Kidney epithelial cell (primary cell): ENCODE results near the gene GLT8D1. TPM values are rescaled to one million over a fixed set of nuclear protein-coding genes. Genes with fewer than 3 reads are reported as not detected.

Experiments
- DNase-seq: peaks from one replicate; pipeline ENCODE4 v3.0.0-alpha.2; 2010; ENCODE audit warnings: low read depth
- H3K27me3 ChIP-seq: 2 replicates; pipeline ENCODE4 v1.6.0; 2011; ENCODE audit warnings: low read length; ENCODE audit not compliant: control insufficient read depth, insufficient read depth
- H3K36me3 ChIP-seq: 2 replicates; pipeline ENCODE4 v1.5.1; 2011; ENCODE audit warnings: low read length; ENCODE audit not compliant: control insufficient read depth, insufficient read depth
- H3K4me3 ChIP-seq: 2 replicates; pipeline ENCODE4 v1.5.1; 2011; ENCODE audit warnings: low read depth, mild to moderate bottlenecking, control low read depth, low read length
- total RNA-seq: library from RNA; depleted of rRNA; stranded (reverse); fragments of >200 nt; gene quantifications from 2 replicates; pipeline ENCODE4 v1.2.3, GENCODE V29; 2015
- TF ChIP-seq, protein P1 (sequence below): IDR thresholded peaks from 2 replicates; pipeline ENCODE4 v1.5.1; 2011; ENCODE audit warnings: mild to moderate bottlenecking, moderate library complexity, low read length, control low read depth, inconsistent platforms; ENCODE audit not compliant: insufficient read depth, poor library complexity, severe bottlenecking

Gene GLT8D1
- total RNA-seq, 1 donor from 2014 or later = 40.9 TPM

DNA sequence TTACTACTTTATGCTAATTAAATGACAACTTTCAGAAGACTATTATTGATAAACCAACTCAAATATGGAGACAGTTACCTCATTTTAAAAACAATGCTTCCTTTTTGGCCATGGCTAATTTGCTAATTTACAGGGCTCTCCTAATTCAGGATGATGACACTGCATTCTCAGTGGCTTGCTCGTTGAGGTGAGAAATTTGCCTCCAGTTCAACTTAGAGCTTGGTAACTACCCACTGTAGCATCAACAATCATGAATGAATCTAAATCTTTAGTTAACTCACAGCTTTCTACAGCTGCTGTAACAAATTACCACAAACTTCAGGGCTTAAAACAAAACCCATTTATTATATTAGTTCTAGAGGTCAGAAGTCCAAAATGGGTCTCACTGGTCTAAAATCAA, 33.9 kb downstream of the GLT8D1 start:
- no peak for DNase-seq
- H3K36me3 ChIP-seq = peaks cover 1% of the 10 kb centered on the region
- H3K4me3 ChIP-seq = no peak overlapping the region
- no peaks in the 10 kb centered on the region for H3K27me3 ChIP-seq
- TF ChIP-seq, protein P1, sequence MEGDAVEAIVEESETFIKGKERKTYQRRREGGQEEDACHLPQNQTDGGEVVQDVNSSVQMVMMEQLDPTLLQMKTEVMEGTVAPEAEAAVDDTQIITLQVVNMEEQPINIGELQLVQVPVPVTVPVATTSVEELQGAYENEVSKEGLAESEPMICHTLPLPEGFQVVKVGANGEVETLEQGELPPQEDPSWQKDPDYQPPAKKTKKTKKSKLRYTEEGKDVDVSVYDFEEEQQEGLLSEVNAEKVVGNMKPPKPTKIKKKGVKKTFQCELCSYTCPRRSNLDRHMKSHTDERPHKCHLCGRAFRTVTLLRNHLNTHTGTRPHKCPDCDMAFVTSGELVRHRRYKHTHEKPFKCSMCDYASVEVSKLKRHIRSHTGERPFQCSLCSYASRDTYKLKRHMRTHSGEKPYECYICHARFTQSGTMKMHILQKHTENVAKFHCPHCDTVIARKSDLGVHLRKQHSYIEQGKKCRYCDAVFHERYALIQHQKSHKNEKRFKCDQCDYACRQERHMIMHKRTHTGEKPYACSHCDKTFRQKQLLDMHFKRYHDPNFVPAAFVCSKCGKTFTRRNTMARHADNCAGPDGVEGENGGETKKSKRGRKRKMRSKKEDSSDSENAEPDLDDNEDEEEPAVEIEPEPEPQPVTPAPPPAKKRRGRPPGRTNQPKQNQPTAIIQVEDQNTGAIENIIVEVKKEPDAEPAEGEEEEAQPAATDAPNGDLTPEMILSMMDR = no peak

DNA sequence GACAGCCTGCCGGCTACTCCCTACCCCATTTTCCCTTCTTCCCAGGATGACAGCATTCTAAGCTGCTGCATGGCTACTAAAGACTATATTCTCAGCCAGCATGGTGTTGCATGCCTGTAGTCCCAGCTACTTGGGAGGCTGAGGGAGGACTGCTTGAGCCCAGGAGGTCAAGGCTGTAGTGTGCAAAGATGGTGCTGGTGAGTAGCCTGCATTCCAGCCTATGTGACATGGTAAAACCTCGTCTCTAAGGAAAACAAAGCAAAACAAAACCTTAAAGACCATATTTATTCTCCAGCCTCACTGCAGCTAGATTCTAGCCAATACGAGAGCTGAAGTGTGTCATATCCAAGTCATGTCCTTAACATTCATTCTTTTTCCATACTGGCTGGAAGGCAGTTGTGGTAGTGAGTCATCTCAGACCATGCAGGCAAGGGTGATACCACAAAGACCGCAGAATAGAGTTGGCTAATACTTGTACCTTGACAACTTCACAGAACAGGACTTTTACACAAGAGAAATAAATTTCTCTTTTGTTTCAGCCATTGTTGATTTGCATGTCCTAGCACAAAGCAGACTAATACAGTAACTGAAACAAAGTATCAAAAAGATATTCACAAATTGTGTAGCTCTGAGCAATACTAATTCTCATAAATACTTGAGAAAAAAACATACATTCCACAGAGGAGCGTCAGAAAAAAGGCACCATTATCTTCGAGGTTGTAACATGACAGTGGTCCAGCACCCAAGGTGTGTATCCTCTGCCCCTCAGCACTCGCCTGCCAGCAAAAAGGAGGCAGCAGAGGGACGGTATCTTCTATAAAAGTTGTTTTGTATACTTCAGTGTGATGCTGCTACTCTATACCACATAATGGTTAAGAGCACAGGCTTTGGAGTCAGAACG, 34.7 kb downstream of the GLT8D1 start:
- TF ChIP-seq, protein P1 = no peak
- Histone ChIP-seq H3K27me3 (no peaks in the 10 kb centered on the region), H3K36me3 (peaks cover 1% of the 10 kb centered on the region), H3K4me3 (no peak overlapping the region)
- DNase-seq = peak; percentile 100

DNA sequence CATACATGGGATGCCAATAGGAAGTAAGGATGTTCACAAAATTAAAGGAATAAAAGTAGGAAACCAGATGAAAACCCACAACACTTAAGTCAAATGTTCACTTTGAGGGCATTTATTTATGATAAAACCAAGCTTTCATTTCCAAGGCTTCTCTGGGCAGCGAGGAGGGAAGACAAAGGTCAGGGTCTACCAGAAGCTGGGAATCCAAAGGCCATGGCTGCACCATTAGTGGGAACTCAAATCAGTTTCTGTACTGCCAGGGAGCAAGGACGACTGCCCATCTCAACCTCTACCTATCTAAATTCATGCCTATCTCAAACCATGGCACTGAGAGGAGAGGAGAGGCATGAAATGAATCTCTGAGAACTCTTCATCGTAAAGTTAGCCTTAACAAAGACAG, 42.5 kb downstream of the GLT8D1 start:
- DNase-seq = no peak
- Histone ChIP-seq H3K27me3 (no peaks in the 10 kb centered on the region), H3K36me3 (peaks cover 3% of the 10 kb centered on the region), H3K4me3 (no peak overlapping the region)
- TF ChIP-seq, protein P1 = no peak

DNA sequence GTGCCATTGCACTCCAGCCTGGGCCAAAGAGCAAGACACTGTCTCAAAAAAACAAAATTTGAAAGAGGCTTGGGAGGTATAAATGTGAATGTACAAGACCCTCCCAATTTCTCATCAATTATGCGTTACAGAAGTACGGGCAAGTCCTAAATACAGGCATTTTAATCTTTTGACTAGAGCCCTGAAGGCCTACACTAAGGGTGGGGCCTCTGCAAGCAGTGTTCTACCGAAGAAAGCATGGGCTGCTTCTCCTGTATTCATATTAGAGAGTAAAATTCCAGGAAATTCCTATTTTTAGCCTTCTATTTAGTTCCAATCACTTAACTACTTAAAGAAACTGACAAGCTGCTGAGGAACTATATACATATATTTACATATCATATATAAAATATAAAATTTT, 45.5 kb downstream of the GLT8D1 start:
- no peak overlapping the region for H3K4me3 ChIP-seq
- H3K36me3 ChIP-seq = peaks cover 3% of the 10 kb centered on the region
- DNase-seq = no peak
- TF ChIP-seq, protein P1 = no peak
- no peaks in the 10 kb centered on the region for H3K27me3 ChIP-seq

DNA sequence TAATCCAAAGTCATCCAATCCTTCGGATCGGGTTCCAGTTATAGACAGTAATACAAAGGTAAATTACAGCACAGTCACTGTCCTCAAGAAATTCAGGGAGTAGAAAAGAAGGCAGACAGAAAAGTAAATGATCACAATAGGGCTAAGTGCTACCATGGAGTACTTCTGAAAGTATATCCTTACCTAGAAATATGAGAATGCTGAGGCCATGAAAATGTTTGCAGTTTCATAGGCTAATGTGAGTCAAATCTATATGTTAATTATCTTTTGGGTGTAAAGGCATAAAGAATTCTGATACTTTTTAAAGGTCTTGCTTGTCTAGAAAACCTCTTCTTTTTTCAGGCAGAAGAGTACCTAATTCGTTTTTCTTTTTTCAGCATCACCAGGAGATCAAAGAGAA, 49.7 kb downstream of the GLT8D1 start:
- H3K36me3 ChIP-seq = peaks cover 3% of the 10 kb centered on the region
- TF ChIP-seq, protein P1 = no peak
- H3K4me3 ChIP-seq = no peak overlapping the region

DNA sequence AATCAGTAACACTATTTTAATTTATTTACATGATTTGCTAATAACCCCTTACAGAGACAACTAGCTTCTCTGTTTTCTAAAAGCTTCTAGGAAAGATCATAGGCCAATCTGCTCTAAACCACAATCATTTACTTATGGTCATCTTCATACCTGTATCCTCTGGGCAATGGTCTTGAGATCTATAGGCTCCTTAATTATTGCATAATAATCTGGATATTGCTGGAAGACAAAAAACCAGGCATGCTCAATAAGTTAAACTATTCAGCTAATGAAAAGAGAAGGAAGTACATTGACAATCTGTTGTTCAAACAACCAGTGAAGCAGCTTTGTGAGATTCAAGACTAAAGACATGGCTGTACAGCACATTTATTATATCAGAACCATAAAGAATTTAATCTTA, 54.0 kb downstream of the GLT8D1 start:
- H3K4me3 ChIP-seq = no peak overlapping the region
- no peaks in the 10 kb centered on the region for H3K36me3 ChIP-seq
- no peak for DNase-seq
- H3K27me3 ChIP-seq = no peaks in the 10 kb centered on the region
- TF ChIP-seq, protein P1 = no peak

More for the DNA sequence above, 49.7 kb downstream of the GLT8D1 start:
- DNase-seq = no peak
- H3K27me3 ChIP-seq = no peaks in the 10 kb centered on the region
